Lower leg skin (tissue), 4 donors: Measurements from ENCODE around the gene ITGA6. TPM values are rescaled to one million over a fixed set of nuclear protein-coding genes. Genes with fewer than 3 reads are reported as not detected.

Experiments used
- DNase-seq, 2 donors: peaks; one replicate each; pipeline ENCODE4 v3.0.0-alpha.2; 2019; ENCODE audit warnings: low spot score in 2 of 2
- H3K4me3 ChIP-seq: fragments of 200-600 bp; sonication (generic); 2 replicates; pipeline ENCODE4 v1.5.1; 2017; ENCODE audit warnings: mild to moderate bottlenecking, low read depth; ENCODE audit not compliant: poor library complexity, severe bottlenecking
- CTCF ChIP-seq, 3 donors: fragments of 450-650 bp; IDR thresholded peaks; one replicate each; pipeline ENCODE4 v1.5.1; 2016; ENCODE audit warnings: antibody characterized with exemption in 3 of 3, mild to moderate bottlenecking in 3 of 3, moderate library complexity in 2 of 3
- POLR2A ChIP-seq, 2 donors: fragments of 450-650 bp; IDR thresholded peaks; one replicate each; pipeline ENCODE4 v1.6.1; 2016 to 2017; ENCODE audit warnings: antibody characterized with exemption in 2 of 2, mild to moderate bottlenecking in 1 of 2, moderate library complexity in 1 of 2
- WGBS, 2 donors: methylation state at CpG; one replicate each; pipeline ENCODE4 v1.1.5; 2018; 5-methylcytosine and 5-hydroxymethylcytosine counted together
- intact Hi-C: fragments of 100-400 bp; cut with DNase I; formaldehyde crosslinking; loops from one replicate; pipeline ENCODE4 v1.15.0; 2023; ENCODE audit warnings: low total_unique reads
- total RNA-seq, 4 donors: library from RNA; depleted of rRNA; stranded (reverse); fragments of >200 nt; gene quantifications; one replicate each; pipeline ENCODE4 v1.1.0, GENCODE V29; 2016

The ITGA6 gene
- total RNA-seq, 4 donors from 2014 or later, result 93.3 to 153 (median 128) TPM

GRCh38 chr2:172429301-172429968 lies 2.0 kb downstream of the ITGA6 start:
- intact Hi-C loops, result no loop called here
- TF ChIP-seq CTCF (IDR thresholded peaks at IDR 0.05), result no peak
- no peak for TF ChIP-seq POLR2A (IDR thresholded peaks at IDR 0.05)
- peak overlapping the region; percentile 70 for H3K4me3 ChIP-seq
- DNase-seq, result peak in 1 of 2 donors; percentile 36
- WGBS, 2 donors, result 25 to 32% methylated on average over 9 of the region's 9 CpGs

GRCh38 chr2:172430027-172430426 lies 2.6 kb downstream of the ITGA6 start:
- intact Hi-C loops, result no loop called here
- DNase-seq, result no peak
- WGBS, 2 donors, result 32 to 35% methylated on average over 1 of the region's 1 CpG
- TF ChIP-seq CTCF (IDR thresholded peaks at IDR 0.05) (no peak), POLR2A (IDR thresholded peaks at IDR 0.05) (no peak)
- no peak overlapping the region for H3K4me3 ChIP-seq

- no peak for DNase-seq
- intact Hi-C loops, result no loop called here
- no peak overlapping the region for H3K4me3 ChIP-seq
- 70 to 81% methylated on average over 3 of the region's 3 CpGs for WGBS, 2 donors
- TF ChIP-seq POLR2A (IDR thresholded peaks at IDR 0.05) (no peak), CTCF (IDR thresholded peaks at IDR 0.05) (no peak)
Observed at GRCh38 chr2:172430678-172431077, 3.3 kb downstream of the ITGA6 start.

- TF ChIP-seq CTCF (IDR thresholded peaks at IDR 0.05), result no peak
- DNase-seq, result no peak
- WGBS, 2 donors, result 25 to 34% methylated on average over 4 of the region's 4 CpGs
- H3K4me3 ChIP-seq, result no peak overlapping the region
- intact Hi-C loops, result no loop called here
Observed at GRCh38 chr2:172431463-172431862, 4.1 kb downstream of the ITGA6 start.

- intact Hi-C loops, result no loop called here
- H3K4me3 ChIP-seq, result no peak overlapping the region
- WGBS, 2 donors, result 77 to 88% methylated on average over 2 of the region's 2 CpGs
- DNase-seq, result no peak
- TF ChIP-seq POLR2A (IDR thresholded peaks at IDR 0.05) (no peak), CTCF (IDR thresholded peaks at IDR 0.05) (no peak)
Observed at GRCh38 chr2:172431993-172432392, 4.6 kb downstream of the ITGA6 start.

- TF ChIP-seq POLR2A (IDR thresholded peaks at IDR 0.05) (no peak), CTCF (IDR thresholded peaks at IDR 0.05) (no peak)
- H3K4me3 ChIP-seq, result no peak overlapping the region
- WGBS, 2 donors, result 59 to 73% methylated on average over 3 of the region's 3 CpGs
- intact Hi-C loops, result no loop called here
- no peak for DNase-seq
Observed at GRCh38 chr2:172433144-172433543, 5.8 kb downstream of the ITGA6 start.
